MM.1S (cell line): ENCODE measurements around the gene MELTF.

Source experiments
- DNase-seq: peaks from one replicate; pipeline ENCODE4 v3.0.0-alpha.2; 2015
- H2AFZ ChIP-seq: fragments of 300-600 bp; sonication (generic); 2 replicates; pipeline ENCODE4 v1.6.0; 2016; ENCODE audit warnings: antibody characterized with exemption, low read length
- H3F3A ChIP-seq: fragments of 300-600 bp; sonication (generic); 2 replicates; pipeline ENCODE4 v1.6.1; 2016; ENCODE audit warnings: mild to moderate bottlenecking, antibody characterized with exemption, low read length, moderate library complexity, mixed read lengths; ENCODE audit not compliant: insufficient read depth
- H3K27ac ChIP-seq: fragments of 300-600 bp; sonication (generic); 2 replicates; pipeline ENCODE4 v1.5.1; 2016; ENCODE audit warnings: mild to moderate bottlenecking, low read length
- H3K27me3 ChIP-seq: fragments of 300-600 bp; sonication (generic); replicated peaks from 2 replicates; pipeline ENCODE4 v1.6.0; 2016; ENCODE audit warnings: low read length; ENCODE audit not compliant: insufficient read depth
- H3K36me3 ChIP-seq: fragments of 300-600 bp; sonication (generic); replicated peaks from 2 replicates; pipeline ENCODE4 v1.6.1; 2016; ENCODE audit warnings: mild to moderate bottlenecking, low read length, mixed read lengths; ENCODE audit not compliant: insufficient read depth
- H3K4me1 ChIP-seq: fragments of 300-600 bp; sonication (generic); 2 replicates; pipeline ENCODE4 v1.6.1; 2016; ENCODE audit warnings: low read length, mixed read lengths
- H3K4me2 ChIP-seq: fragments of 300-600 bp; sonication (generic); 2 replicates; pipeline ENCODE4 v1.6.0; 2016; ENCODE audit warnings: low read depth, low read length
- H3K4me3 ChIP-seq: fragments of 300-600 bp; sonication (generic); 2 replicates; pipeline ENCODE4 v1.5.1; 2016; ENCODE audit warnings: low read length, mixed read lengths
- H3K79me2 ChIP-seq: fragments of 300-600 bp; sonication (generic); 2 replicates; pipeline ENCODE4 v1.6.1; 2016; ENCODE audit warnings: mixed run types, low read length, mixed read lengths
- H3K9ac ChIP-seq: fragments of 300-600 bp; sonication (generic); 2 replicates; pipeline ENCODE4 v1.6.1; 2016; ENCODE audit warnings: low read length, mixed read lengths
- H3K9me2 ChIP-seq: fragments of 300-600 bp; sonication (generic); replicated peaks from 2 replicates; pipeline ENCODE4 v1.6.1; 2016; ENCODE audit warnings: mild to moderate bottlenecking, low read length, mixed read lengths; ENCODE audit not compliant: insufficient read depth
- H3K9me3 ChIP-seq: fragments of 300-600 bp; sonication (generic); replicated peaks from 2 replicates; pipeline ENCODE4 v1.6.1; 2016; ENCODE audit warnings: mild to moderate bottlenecking, low read length, mixed read lengths; ENCODE audit not compliant: insufficient read depth
- H4K20me1 ChIP-seq: fragments of 300-600 bp; sonication (generic); 2 replicates; pipeline ENCODE4 v1.6.1; 2016; ENCODE audit warnings: mild to moderate bottlenecking, low read length, moderate library complexity, mixed read lengths; ENCODE audit not compliant: insufficient read depth
- EZH2 ChIP-seq: fragments of 300-600 bp; sonication (generic); optimal IDR thresholded peaks from 2 replicates; pipeline ENCODE3; 2017; ENCODE audit warnings: low read depth, mild to moderate bottlenecking, antibody characterized with exemption, low read length, mixed read lengths
- EZH2phosphoT487 ChIP-seq: fragments of 300-600 bp; sonication (generic); IDR thresholded peaks from 2 replicates; pipeline ENCODE4 v1.6.1; 2018; ENCODE audit warnings: antibody characterized with exemption, low read length
- TF ChIP-seq, protein P1 (sequence below): fragments of 300-600 bp; sonication (generic); IDR thresholded peaks from 2 replicates; pipeline ENCODE4 v1.5.1; 2016; ENCODE audit warnings: antibody characterized with exemption, low read length, mixed read lengths

MELTF gene

DNA sequence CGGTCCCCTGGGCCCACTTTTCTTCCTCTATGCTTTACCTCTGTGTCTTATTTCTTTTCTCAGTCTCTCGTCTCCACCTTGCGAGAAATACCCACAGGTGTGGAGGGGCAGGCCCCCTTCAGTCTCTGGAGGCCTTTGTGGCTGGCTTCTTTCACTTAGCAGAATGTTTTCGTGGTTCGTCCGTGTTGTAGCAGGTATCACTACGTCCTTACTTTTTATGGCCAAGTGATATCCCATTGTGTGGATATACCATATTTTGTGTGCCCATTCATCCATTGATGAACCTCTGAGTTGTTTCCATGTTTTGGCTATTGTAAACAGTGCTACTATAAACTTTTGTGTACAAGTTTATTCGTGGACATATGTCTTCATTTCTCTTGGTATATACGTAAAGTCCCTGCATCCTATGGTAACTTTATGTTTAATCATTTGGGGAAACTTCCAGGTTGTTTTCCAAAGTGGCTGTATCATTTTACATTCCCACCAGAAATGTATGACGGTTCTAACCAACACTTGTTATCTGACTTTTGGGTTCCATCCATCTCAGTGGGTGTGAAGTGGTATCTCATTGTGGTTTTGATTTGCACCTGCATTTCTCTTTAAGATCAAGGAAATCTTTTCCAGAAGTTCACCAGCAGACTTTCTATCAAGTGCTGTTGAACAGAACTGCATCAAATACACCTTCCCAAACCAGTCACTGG lies 66.5 kb downstream of the MELTF start:
- no peaks in the 10 kb centered on the region for H3K27me3 ChIP-seq
- no peaks in the 10 kb centered on the region for H3K9me2 ChIP-seq
- H3K79me2 ChIP-seq: no peaks in the 10 kb centered on the region
- DNase-seq: no peak
- H3K4me2 ChIP-seq: no peak overlapping the region
- H3K36me3 ChIP-seq: no peaks in the 10 kb centered on the region
- H4K20me1 ChIP-seq: no peaks in the 10 kb centered on the region
- no peak overlapping the region for H3K4me3 ChIP-seq
- no peak overlapping the region for H2AFZ ChIP-seq
- H3K4me1 ChIP-seq: 0 out of 2 replicates have a peak, but pooled peaks cover 4% of the 10 kb centered on the region
- H3F3A ChIP-seq: no peaks in the 10 kb centered on the region
- H3K9ac ChIP-seq: no peak overlapping the region
- TF ChIP-seq EZH2 (no peak), EZH2phosphoT487 (no peak)
- TF ChIP-seq, protein P1, sequence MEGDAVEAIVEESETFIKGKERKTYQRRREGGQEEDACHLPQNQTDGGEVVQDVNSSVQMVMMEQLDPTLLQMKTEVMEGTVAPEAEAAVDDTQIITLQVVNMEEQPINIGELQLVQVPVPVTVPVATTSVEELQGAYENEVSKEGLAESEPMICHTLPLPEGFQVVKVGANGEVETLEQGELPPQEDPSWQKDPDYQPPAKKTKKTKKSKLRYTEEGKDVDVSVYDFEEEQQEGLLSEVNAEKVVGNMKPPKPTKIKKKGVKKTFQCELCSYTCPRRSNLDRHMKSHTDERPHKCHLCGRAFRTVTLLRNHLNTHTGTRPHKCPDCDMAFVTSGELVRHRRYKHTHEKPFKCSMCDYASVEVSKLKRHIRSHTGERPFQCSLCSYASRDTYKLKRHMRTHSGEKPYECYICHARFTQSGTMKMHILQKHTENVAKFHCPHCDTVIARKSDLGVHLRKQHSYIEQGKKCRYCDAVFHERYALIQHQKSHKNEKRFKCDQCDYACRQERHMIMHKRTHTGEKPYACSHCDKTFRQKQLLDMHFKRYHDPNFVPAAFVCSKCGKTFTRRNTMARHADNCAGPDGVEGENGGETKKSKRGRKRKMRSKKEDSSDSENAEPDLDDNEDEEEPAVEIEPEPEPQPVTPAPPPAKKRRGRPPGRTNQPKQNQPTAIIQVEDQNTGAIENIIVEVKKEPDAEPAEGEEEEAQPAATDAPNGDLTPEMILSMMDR: no peak
- no peak overlapping the region for H3K27ac ChIP-seq
- no peaks in the 10 kb centered on the region for H3K9me3 ChIP-seq

DNA sequence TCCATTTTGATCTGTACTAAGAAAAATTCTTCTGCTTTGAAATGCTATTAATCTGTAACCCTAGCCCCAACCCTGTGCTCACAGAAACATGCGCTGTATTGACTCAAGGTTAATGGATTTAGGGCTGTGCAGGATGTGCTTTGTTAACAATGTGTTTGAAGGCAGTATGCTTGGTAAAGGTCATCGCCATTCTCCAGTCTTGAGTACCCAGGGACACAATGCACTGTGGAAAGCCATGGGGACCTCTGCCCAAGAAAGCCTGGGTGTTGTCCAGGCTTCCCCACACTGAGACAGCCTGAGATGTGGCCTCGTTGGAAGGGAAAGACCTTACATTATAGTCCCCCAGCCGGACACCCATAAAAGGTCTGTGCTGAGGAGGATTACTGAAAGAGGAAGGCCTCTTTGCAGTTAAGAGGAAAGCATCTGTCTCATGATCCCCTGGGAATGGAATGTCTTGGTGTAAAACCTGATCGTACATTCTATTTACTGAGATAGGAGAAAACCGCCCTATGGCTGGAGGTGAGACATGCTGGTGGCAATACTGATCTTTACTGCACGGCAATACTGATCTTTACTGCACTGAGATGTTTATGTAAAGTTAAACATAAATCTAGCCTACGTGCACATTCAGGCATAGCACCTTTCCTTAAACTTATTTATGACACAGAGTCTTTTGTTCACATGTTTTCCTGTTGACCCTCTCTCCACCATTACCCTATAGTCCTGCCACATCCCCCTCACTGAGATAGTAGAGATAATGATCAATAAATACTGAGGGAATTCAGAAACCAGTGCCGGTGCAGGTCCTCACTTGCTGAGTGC lies 67.3 kb downstream of the MELTF start:
- no peak overlapping the region for H3K27ac ChIP-seq
- H3K4me1 ChIP-seq: no peaks in the 10 kb centered on the region
- H3K36me3 ChIP-seq: no peaks in the 10 kb centered on the region
- DNase-seq: no peak
- H3K79me2 ChIP-seq: no peaks in the 10 kb centered on the region
- H4K20me1 ChIP-seq: no peaks in the 10 kb centered on the region
- no peak overlapping the region for H3K4me2 ChIP-seq
- no peak overlapping the region for H2AFZ ChIP-seq
- no peaks in the 10 kb centered on the region for H3K9me3 ChIP-seq
- no peak overlapping the region for H3K4me3 ChIP-seq
- H3F3A ChIP-seq: no peaks in the 10 kb centered on the region
- H3K9ac ChIP-seq: no peak overlapping the region
- TF ChIP-seq, protein P1: no peak
- TF ChIP-seq EZH2phosphoT487: no peak
- no peak for TF ChIP-seq EZH2
- no peaks in the 10 kb centered on the region for H3K27me3 ChIP-seq
- H3K9me2 ChIP-seq: no peaks in the 10 kb centered on the region

DNA sequence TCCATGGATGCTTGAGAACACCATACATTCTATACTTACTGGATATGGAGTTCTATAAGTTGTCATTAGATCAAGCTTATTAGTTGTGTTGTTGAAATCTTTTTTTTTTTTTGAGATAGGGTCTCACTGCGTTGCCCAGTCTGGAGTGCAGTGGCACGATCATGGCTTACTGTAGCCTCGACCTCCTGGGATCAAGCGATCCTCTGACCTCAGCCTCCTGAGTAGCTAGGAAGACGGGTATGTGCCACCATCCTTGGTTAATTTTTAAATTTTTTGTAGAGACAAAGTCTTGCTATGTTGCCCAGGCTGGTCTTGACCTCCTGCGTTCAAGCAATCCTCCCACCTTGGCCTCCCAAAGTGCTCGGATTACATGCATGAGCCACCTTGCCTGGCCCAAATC lies 74.8 kb downstream of the MELTF start:
- H3K79me2 ChIP-seq: no peaks in the 10 kb centered on the region
- TF ChIP-seq, protein P1: no peak
- no peak for TF ChIP-seq EZH2phosphoT487
- no peak for TF ChIP-seq EZH2
- no peak overlapping the region for H3K4me2 ChIP-seq
- H3K9ac ChIP-seq: no peak overlapping the region
- H4K20me1 ChIP-seq: no peaks in the 10 kb centered on the region
- H3K4me1 ChIP-seq: no peaks in the 10 kb centered on the region
- no peak overlapping the region for H3K4me3 ChIP-seq
- no peaks in the 10 kb centered on the region for H3K9me3 ChIP-seq
- no peak overlapping the region for H3K27ac ChIP-seq
- DNase-seq: no peak
- no peaks in the 10 kb centered on the region for H3F3A ChIP-seq
- H2AFZ ChIP-seq: no peak overlapping the region
- no peaks in the 10 kb centered on the region for H3K9me2 ChIP-seq
- no peaks in the 10 kb centered on the region for H3K36me3 ChIP-seq
- H3K27me3 ChIP-seq: 0 out of 2 replicates have a peak, but pooled peaks cover 4% of the 10 kb centered on the region
